ENCODE data around the gene POU2F1.

POU2F1 gene

DNA sequence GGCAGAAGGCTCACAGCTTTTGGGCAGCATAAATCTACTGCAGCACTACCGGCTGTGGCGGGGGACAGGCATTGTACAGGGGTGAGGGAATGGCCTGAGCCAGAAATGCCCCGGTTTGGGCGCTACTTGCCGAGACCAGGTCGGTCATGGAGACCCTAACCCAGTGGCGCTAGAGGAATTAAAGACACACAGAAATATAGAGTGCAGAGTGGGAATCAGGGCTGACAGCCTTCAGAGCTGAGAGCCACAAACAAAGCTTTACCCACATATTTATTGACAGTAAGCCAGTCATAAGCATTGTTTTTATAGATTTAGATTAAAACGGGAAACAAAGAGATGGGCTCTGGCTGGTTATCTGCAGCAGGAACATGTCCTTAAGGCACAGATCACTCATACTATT lies 101.8 kb downstream of the POU2F1 start:
- Histone ChIP-seq H3K79me2 (ENCODE audit: insufficient read depth, low read length) (no peaks in the 10 kb centered on the region), H3K9ac (ENCODE audit: low read length) (no peak overlapping the region), H3F3A (ENCODE audit: insufficient read depth) (peaks cover 10% of the 10 kb centered on the region; the same call in 1 of the 2 replicates), H3K36me3 (ENCODE audit: low read length) (0 out of 2 replicates have a peak, but pooled peaks cover 4% of the 10 kb centered on the region), H3K9me2 (replicated peaks; ENCODE audit: insufficient read depth, low read length) (no peaks in the 10 kb centered on the region), H2AFZ (ENCODE audit: low read depth, low read length, severe bottlenecking) (no peak overlapping the region), H3K4me2 (ENCODE audit: low read depth, low read length, poor library complexity, severe bottlenecking) (no peak overlapping the region), H4K20me1 (ENCODE audit: low read depth, low read length) (no peaks in the 10 kb centered on the region), H3K27me3 (ENCODE audit: low read length) (no peaks in the 10 kb centered on the region), H3K27ac (ENCODE audit: low read depth, low read length) (no peak overlapping the region), H3K9me3 (ENCODE audit: insufficient read depth, low read length) (peaks cover 30% of the 10 kb centered on the region), H3K4me3 (ENCODE audit: insufficient read depth, low read length, poor library complexity, severe bottlenecking) (no peak overlapping the region)
- no peak for TF ChIP-seq EZH2phosphoT487 (conservative IDR thresholded peaks at IDR 0.05; ENCODE audit: low read length)
- TF ChIP-seq, protein P1, sequence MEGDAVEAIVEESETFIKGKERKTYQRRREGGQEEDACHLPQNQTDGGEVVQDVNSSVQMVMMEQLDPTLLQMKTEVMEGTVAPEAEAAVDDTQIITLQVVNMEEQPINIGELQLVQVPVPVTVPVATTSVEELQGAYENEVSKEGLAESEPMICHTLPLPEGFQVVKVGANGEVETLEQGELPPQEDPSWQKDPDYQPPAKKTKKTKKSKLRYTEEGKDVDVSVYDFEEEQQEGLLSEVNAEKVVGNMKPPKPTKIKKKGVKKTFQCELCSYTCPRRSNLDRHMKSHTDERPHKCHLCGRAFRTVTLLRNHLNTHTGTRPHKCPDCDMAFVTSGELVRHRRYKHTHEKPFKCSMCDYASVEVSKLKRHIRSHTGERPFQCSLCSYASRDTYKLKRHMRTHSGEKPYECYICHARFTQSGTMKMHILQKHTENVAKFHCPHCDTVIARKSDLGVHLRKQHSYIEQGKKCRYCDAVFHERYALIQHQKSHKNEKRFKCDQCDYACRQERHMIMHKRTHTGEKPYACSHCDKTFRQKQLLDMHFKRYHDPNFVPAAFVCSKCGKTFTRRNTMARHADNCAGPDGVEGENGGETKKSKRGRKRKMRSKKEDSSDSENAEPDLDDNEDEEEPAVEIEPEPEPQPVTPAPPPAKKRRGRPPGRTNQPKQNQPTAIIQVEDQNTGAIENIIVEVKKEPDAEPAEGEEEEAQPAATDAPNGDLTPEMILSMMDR (IDR thresholded peaks at IDR 0.05; ENCODE audit: insufficient read depth, low read length, poor library complexity, severe bottlenecking) = no peak

- peaks cover 34% of the 10 kb centered on the region for H3F3A ChIP-seq (ENCODE audit: insufficient read depth)
- H3K27ac ChIP-seq (ENCODE audit: low read depth, low read length) = no peak overlapping the region
- H3K4me2 ChIP-seq (ENCODE audit: low read depth, low read length, poor library complexity, severe bottlenecking) = no peak overlapping the region
- TF ChIP-seq, protein P1 (IDR thresholded peaks at IDR 0.05; ENCODE audit: insufficient read depth, low read length, poor library complexity, severe bottlenecking) = no peak
- no peak for TF ChIP-seq EZH2phosphoT487 (conservative IDR thresholded peaks at IDR 0.05; ENCODE audit: low read length)
- H2AFZ ChIP-seq (ENCODE audit: low read depth, low read length, severe bottlenecking) = no peak overlapping the region
- peaks cover 5% of the 10 kb centered on the region for H3K79me2 ChIP-seq (ENCODE audit: insufficient read depth, low read length)
- no peaks in the 10 kb centered on the region for H4K20me1 ChIP-seq (ENCODE audit: low read depth, low read length)
- H3K9ac ChIP-seq (ENCODE audit: low read length) = no peak overlapping the region
- no peaks in the 10 kb centered on the region for H3K9me2 ChIP-seq (replicated peaks; ENCODE audit: insufficient read depth, low read length)
- H3K36me3 ChIP-seq (ENCODE audit: low read length) = 0 out of 2 replicates have a peak, but pooled peaks cover 4% of the 10 kb centered on the region
- no peak overlapping the region for H3K4me3 ChIP-seq (ENCODE audit: insufficient read depth, low read length, poor library complexity, severe bottlenecking)
- H3K9me3 ChIP-seq (ENCODE audit: insufficient read depth, low read length) = peaks cover 23% of the 10 kb centered on the region
- H3K27me3 ChIP-seq (ENCODE audit: low read length) = no peaks in the 10 kb centered on the region
These were observed 104.5 kb downstream of the POU2F1 start for GRCh38 chr1:167325151-167325550.

- Histone ChIP-seq H3K4me3 (ENCODE audit: insufficient read depth, low read length, poor library complexity, severe bottlenecking) (peak overlapping the region; percentile 43), H2AFZ (ENCODE audit: low read depth, low read length, severe bottlenecking) (peak overlapping the region; percentile 1)
These were observed 107.7 kb downstream of the POU2F1 start for GRCh38 chr1:167328306-167328815.

More at GRCh38 chr1:167328306-167328815, 107.7 kb downstream of the POU2F1 start:
- no peaks in the 10 kb centered on the region for H4K20me1 ChIP-seq (ENCODE audit: low read depth, low read length)
- H3K9me3 ChIP-seq (ENCODE audit: insufficient read depth, low read length) = peaks cover 10% of the 10 kb centered on the region; the same call in 1 of the 2 replicates
- H3K27me3 ChIP-seq (ENCODE audit: low read length) = no peaks in the 10 kb centered on the region
- H3K4me2 ChIP-seq (ENCODE audit: low read depth, low read length, poor library complexity, severe bottlenecking) = peak overlapping the region; percentile 96
- H3F3A ChIP-seq (ENCODE audit: insufficient read depth) = peaks cover 53% of the 10 kb centered on the region
- peak overlapping the region; percentile 99 for H3K27ac ChIP-seq (ENCODE audit: low read depth, low read length)
- H3K9ac ChIP-seq (ENCODE audit: low read length) = peak overlapping the region; percentile 53
- no peaks in the 10 kb centered on the region for H3K9me2 ChIP-seq (replicated peaks; ENCODE audit: insufficient read depth, low read length)
- H3K79me2 ChIP-seq (ENCODE audit: insufficient read depth, low read length) = peaks cover 37% of the 10 kb centered on the region
- no peaks in the 10 kb centered on the region for H3K36me3 ChIP-seq (ENCODE audit: low read length)
- TF ChIP-seq, protein P1 (IDR thresholded peaks at IDR 0.05; ENCODE audit: insufficient read depth, low read length, poor library complexity, severe bottlenecking) = no peak
- no peak for TF ChIP-seq EZH2phosphoT487 (conservative IDR thresholded peaks at IDR 0.05; ENCODE audit: low read length)

Data from SU-DHL-6 (cell line).